ENCODE measurements around the gene PDE8B. TPM values are rescaled to one million over a fixed set of nuclear protein-coding genes. Genes with fewer than 3 reads are reported as not detected.
A peak's percentile ranks its signal among the peaks of the same experiment; 100 is the strongest.

PDE8B gene
- total RNA-seq, 1 experiment from 2014 or later, result 0.17 TPM

- H3K27me3 ChIP-seq (ENCODE audit: insufficient read depth, low read length), result no peaks in the 10 kb centered on the region
- TF ChIP-seq CEBPB (IDR thresholded peaks at IDR 0.05; ENCODE audit: low read depth) (peak; percentile 49; the same call in 1 of the 2 replicates), REST (IDR thresholded peaks at IDR 0.05; ENCODE audit: low read depth) (no peak)
- no peaks in the 10 kb centered on the region for H3K9me2 ChIP-seq (ENCODE audit: insufficient read depth)
- peaks cover 0 to 4% of the 10 kb centered on the region in 2 experiments; a peak in 1 of 4 replicates for H3K4me1 ChIP-seq (ENCODE audit: control insufficient read depth in 1 of 2, insufficient read depth in 2 of 2, low read length in 2 of 2)
- no peak for DNase-seq (ENCODE audit: low read depth, low spot score)
- CTCF ChIA-PET, result no interaction called here
- no peak overlapping the region for H2AFZ ChIP-seq (ENCODE audit: low read depth, low read length, poor library complexity, severe bottlenecking)
- H3K9me3 ChIP-seq (ENCODE audit: control insufficient read depth in 1 of 2, insufficient read depth in 1 of 2, low read depth in 1 of 2, low read length in 2 of 2), result no peaks in the 10 kb centered on the region
- no peak overlapping the region for H3K9ac ChIP-seq (ENCODE audit: low read length)
- intact Hi-C loops (cut with micrococcal nuclease), result no loop called here
- POLR2A ChIA-PET, result no interaction called here
- RAD21 ChIA-PET (ENCODE audit: low non-redundant PET in 1 of 2, low total read pairs in 2 of 2, uncharacterized antibody in 2 of 2, unreplicated experiment in 2 of 2), result no interaction called here
- H3K4me3 ChIP-seq (replicated peaks in 1 of 2; ENCODE audit: low read depth in 1 of 2, low read length in 2 of 2), result no peak overlapping the region
- BruUV-seq (replicated peaks), result no TSS peak
- no peaks in the 10 kb centered on the region for H3K79me2 ChIP-seq (ENCODE audit: insufficient read depth, low read length)
- no peak for ATAC-seq
- H3K36me3 ChIP-seq (ENCODE audit: control insufficient read depth in 1 of 2, insufficient read depth in 2 of 2, low read length in 2 of 2), result no peaks in the 10 kb centered on the region
- H4K20me1 ChIP-seq (ENCODE audit: insufficient read depth), result no peaks in the 10 kb centered on the region
- H3K4me2 ChIP-seq (ENCODE audit: low read length), result no peak overlapping the region
- H3K27ac ChIP-seq (ENCODE audit: low read depth, low read length), result no peak overlapping the region
These were observed 148.1 kb downstream of the PDE8B start for GRCh38 chr5:77358255-77359205.

GRCh38 chr5:77359231-77359630 is 148.8 kb downstream of the PDE8B start:
- Histone ChIP-seq H3K36me3 (ENCODE audit: control insufficient read depth in 1 of 2, insufficient read depth in 2 of 2, low read length in 2 of 2) (no peaks in the 10 kb centered on the region), H3K27me3 (ENCODE audit: insufficient read depth, low read length) (no peaks in the 10 kb centered on the region), H3K27ac (ENCODE audit: low read depth, low read length) (no peak overlapping the region), H3K9me2 (ENCODE audit: insufficient read depth) (no peaks in the 10 kb centered on the region), H3K9ac (ENCODE audit: low read length) (no peak overlapping the region), H3K4me3 (replicated peaks in 1 of 2; ENCODE audit: low read depth in 1 of 2, low read length in 2 of 2) (no peak overlapping the region), H3K4me1 (ENCODE audit: control insufficient read depth in 1 of 2, insufficient read depth in 2 of 2, low read length in 2 of 2) (peaks cover 0 to 4% of the 10 kb centered on the region in 2 experiments; a peak in 1 of 4 replicates), H4K20me1 (ENCODE audit: insufficient read depth) (no peaks in the 10 kb centered on the region), H3K4me2 (ENCODE audit: low read length) (no peak overlapping the region), H3K9me3 (ENCODE audit: control insufficient read depth in 1 of 2, insufficient read depth in 1 of 2, low read depth in 1 of 2, low read length in 2 of 2) (no peaks in the 10 kb centered on the region), H3K79me2 (ENCODE audit: insufficient read depth, low read length) (no peaks in the 10 kb centered on the region), H2AFZ (ENCODE audit: low read depth, low read length, poor library complexity, severe bottlenecking) (no peak overlapping the region)
- BruUV-seq (replicated peaks), result no TSS peak
- intact Hi-C loops (cut with micrococcal nuclease), result no loop called here
- ChIA-PET RAD21 (ENCODE audit: low non-redundant PET in 1 of 2, low total read pairs in 2 of 2, uncharacterized antibody in 2 of 2, unreplicated experiment in 2 of 2) (no interaction called here), POLR2A (no interaction called here), CTCF (no interaction called here)
- ATAC-seq (no peak), DNase-seq (ENCODE audit: low read depth, low spot score) (no peak)
- TF ChIP-seq CBX3 (IDR thresholded peaks at IDR 0.05; ENCODE audit: low read depth) (no peak), POLR2A (IDR thresholded peaks at IDR 0.05; ENCODE audit: borderline replicate concordance, extremely low read depth, insufficient read depth, insufficient read length) (no peak), EZH2phosphoT487 (IDR thresholded peaks at IDR 0.05; ENCODE audit: borderline replicate concordance) (no peak), POLR2AphosphoS5 (IDR thresholded peaks at IDR 0.05; ENCODE audit: low read depth, low read length) (no peak), RAD21 (IDR thresholded peaks at IDR 0.05; ENCODE audit: low read depth) (no peak), SIN3A (IDR thresholded peaks at IDR 0.05; ENCODE audit: low read depth) (no peak), REST (IDR thresholded peaks at IDR 0.05; ENCODE audit: low read depth) (no peak), EZH2 (IDR thresholded peaks at IDR 0.05) (no peak)

Data from HCT116 (cell line).